ENCODE measurements around the gene SPOCK2.

SPOCK2 gene

DNA sequence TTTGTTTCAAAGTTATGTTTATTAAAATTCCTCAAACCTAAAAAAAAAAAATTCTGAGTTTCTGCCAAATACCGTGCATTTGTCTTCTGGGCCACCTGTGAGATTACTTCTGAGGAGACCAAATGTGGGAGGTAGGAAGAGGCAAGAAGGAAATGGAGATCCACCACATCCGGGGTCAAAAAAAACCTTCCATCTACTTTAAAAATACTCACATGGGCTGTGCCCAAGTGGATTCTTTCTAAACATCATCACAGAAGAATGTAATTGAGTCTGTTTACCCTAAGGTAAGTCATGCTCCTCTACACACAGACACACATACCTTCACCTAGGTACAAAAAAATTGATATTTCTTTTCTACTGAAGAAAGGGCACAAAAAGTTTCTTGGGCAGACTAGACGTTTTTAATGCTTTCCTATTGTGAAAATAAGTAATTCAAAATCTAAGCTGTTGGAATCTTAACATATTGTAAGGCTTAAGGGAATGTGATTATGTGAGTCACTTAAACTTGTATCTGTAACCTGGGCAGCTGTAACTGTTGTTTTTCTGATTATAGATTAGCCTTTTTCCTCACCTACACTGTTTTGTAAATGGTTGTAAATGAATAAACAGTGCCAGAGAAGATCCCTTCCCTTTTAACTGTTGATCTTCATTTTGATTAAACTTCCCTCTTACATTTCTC, 19.1 kb upstream of the SPOCK2 start:
- no peak for FAIRE-seq

DNA sequence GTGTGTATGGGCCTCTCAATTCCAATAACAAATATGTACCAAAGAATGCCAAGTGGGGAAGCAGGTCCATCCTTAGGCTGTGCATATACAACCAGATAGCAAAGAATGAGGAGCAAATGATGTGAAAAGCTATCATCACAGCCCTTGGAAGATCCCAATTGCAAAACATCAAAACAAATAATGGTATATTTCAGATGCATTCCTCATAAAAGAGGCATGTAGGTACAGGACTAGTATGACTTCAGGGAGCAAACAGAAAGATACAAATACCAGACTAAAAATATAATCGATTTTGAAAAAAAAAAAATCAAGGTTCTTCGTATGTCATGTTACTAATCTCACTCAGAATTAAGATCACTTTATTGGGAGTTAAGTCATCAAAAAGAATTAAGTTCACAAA, 18.5 kb upstream of the SPOCK2 start:
- no peak for FAIRE-seq

DNA sequence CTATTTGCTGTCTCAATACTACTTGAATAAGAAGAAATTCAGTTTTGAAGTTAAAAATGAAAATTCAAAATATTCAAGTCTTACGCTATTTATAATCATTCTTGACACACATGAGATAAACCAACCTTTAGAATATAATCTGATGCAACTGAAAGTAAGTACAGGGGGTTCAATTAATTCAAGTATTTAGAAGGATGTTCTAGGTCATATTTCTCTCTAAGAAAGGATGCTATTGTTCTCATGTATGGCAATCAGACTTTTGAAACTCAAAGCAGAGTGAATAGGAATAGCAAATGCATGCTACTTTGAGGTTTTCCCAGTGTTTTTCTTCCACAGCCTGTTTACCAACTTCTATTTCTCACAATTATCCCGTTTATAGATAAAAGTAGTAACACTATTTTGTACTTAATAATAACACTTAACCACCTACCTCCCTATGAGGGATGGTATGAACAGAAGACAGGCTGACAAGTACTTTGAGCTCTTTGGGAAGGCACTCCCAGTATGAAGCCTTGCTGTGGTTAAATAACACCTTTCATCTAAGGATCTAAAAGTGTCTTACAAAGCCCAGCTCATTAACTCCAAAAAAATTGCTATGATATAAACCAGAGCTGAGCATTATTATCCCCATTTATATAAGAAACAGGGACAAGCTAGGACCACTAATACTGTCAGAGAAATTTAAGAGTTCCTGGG, 18.0 kb upstream of the SPOCK2 start:
- no peak for FAIRE-seq

DNA sequence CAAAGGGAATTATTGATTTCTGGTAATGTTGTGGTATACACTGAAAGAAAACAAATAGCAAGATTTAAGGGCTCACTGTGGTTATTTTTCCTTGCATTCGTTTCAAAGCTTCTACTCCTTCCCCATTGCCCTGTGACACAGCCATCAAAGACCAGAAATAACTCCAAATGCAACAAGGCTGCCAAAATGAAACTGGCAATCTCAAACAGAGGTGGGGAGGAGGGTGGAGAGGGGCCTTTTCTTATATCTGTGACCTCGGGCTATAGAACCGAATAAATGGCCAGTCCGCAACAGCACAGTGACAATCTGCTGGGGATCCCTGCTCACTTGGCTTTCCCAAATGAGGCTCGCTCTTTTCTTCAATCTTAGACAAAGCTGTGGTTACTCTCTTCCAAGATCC, 17.4 kb upstream of the SPOCK2 start:
- no peak for FAIRE-seq

DNA sequence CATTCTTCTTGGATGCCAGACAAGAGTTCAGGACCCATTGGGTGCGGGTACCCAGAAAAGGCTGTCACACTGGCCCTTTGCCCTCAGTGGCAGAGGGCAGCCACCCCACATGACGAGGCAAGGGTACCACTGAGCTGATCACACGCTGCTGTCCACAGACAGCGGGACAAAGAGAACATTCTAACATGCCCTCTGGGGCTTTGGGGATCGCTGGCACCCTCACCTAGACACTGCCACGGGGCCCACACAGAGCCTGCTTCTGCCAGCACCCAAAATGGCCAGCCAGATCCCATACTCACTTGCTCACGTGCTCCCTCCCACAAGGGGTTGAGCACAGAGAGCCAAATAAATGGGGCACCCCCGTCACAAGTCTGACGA, 16.7 kb upstream of the SPOCK2 start:
- no peak for FAIRE-seq

DNA sequence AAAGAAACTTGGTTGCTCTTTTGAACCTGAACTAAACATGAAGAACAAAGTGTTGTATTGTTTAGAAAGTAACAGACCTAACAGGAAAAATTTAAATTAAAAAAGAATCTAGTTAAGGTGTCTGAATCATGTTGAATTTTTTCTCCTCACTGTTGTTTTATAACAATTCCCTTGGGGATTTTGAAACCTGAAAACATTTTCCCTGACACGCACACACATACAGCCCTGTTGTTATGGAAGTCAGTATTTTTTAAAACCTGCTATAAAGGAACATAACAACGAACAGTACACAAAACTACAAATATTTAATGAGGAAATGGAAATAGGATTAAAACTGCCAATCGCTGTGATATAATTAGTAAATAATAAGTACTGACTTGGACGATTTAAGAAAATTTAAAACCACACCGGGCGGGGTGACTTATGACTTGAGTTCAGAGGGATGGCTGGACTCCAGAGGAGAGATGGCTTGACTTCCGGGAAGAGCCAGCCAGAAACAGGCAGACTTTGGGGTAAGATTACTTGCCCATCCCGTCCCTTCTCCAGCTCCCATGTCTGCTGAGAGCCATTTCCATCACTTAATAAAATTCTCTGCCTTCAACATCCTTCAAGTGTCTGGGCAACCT, 16.2 kb upstream of the SPOCK2 start:
- no peak for FAIRE-seq

DNA sequence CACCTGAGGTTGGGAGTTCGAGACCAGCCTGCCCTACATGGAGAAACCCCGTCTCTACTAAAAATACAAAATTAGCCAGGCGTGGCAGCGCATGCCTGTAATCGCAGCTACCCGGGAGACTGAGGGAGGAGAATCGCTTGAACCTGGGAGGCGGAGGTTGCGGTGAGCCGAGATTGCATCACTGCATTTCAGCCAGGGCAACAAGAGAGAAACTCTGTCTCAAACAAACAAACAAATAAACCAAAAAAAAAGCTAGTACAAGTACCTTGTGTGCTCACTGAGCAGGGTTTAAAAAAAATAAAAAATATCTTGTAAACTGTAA, 11.2 kb upstream of the SPOCK2 start:
- FAIRE-seq = no peak

DNA sequence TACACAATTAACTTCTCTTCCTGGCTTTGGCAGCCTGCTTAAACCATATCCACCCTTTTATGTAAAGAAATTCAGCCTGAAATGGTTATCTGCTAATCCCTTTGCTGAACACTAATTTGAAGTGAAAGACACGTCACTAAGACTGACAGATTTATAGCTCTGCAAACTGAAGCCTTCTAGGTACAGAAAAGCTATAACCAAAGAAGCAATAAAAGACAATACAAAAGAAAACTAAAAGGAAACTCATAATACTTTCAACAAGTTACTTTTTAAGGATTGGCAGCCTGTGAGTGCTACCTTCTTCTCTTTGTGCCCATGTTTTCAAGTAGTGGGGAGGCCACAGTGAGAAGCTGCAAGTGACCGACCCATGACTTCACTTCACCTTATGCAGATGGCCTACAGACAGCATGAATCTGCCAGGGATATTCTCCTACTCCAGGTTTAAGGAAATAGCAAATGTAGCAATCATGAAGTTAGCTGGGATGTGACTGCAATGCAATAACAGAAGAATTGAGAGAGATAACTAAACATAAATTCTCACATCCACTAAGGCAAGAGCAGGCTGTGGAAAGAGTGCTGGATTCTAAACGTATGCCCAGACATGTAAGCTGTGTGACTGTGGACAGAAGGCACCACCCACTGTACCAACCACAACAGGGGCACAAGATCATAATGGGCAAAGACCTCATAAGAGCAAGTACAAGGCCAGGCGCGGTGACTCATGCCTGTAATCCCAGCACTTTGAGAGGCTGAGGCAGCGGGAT, 10.7 kb upstream of the SPOCK2 start:
- FAIRE-seq = no peak

DNA sequence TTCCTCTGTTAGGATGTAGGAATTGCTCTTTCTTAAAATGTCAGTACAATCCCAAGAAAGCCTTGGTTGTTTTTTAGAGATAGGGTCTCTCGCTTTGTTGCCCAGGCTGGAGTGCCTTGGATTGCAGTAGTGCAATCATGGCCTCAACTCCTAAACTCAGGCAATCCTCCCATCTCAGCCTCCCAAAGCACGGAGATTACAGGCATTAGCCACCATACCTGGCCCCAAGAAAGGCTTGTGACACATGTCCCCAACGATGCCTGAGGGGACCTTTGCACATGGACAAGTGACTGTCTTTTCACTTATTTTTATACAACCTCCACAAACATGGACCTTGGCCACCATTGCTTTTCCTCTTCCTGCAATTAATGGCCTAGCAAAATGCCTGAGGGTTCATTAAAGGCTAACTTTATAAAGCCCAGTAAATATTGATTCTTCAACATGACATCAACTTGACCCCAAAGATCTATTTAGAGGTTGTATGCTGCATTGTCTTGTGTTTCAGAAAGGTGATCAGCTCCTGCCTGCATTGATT, 10.0 kb upstream of the SPOCK2 start:
- FAIRE-seq = no peak

DNA sequence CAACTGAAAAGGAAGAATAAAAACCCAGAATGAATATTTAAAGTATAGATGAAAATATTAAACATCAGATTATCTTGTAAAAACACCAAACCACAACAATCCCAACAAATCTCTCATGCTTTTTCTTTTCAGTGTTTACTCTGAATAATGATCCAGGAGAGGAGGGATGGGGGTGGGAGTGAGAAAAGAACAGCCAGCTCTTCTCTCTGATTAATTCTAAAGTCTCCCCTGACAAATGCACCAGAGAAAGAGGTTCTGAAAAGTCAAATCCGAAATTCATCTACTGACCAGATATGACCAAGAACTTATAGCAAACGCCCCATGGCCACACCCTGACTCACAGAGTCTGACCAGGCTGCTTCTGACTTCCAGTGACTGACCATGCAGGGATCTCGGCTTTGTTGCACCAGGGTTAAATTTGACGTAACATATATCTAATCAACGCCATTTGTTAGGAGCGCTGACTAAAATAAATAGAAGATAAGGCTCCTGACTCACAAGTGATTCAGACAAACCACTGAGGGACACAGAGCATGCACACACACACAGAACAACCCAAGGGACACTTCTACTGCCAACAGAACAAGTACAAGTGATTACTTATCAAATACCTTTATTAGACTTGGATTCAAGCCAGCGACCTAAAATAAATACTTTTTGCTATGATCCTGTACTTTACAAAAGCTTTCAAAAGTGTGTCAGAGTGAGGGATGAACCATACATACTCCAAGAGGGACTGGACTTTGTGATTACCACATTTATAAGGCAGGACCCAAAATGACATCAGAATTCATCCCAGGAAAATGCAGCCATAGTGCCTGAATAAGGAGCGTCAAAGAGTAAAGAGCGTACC, 9.3 kb upstream of the SPOCK2 start:
- FAIRE-seq = no peak

DNA sequence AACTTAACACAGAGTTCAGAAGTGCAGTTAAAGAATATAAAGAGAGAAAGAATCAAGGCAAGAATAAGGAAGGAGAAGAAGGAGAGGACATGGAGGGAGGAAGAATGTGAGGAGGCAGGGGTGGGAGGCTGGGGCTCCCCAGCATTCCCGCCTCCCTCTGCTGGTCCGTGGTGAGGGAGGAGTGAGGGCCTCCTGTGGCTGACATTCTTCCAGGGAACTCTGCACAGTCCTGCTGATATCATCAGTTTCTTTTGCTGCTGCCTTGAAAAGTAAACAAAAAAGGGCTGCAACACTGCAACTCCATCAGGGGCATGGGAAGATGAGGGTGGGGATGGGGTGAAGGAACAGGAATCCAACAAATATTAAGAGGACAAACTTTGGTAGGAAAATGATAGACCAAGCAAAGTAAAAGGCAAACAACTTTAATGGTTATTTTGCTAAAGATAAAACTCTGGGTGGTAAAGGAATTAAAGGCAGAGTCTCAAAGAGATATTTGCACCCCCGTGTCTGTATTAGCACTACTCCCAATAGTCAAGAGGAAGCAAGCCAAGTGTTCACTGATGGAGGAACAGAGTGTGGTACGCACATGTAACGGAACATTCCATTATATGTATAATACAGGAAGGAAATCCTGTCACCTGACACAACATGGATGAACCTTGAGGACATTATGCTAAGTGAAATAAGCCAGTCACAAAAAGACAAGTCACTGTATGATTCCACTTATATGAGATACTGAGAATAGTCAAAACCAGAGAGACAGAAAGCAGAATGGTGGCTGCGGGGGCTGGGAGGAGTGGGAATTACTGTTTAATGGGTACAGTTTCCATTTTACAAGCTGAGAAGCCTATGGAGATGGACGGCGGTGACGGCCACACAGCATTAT, 8.0 kb upstream of the SPOCK2 start:
- no peak for FAIRE-seq

DNA sequence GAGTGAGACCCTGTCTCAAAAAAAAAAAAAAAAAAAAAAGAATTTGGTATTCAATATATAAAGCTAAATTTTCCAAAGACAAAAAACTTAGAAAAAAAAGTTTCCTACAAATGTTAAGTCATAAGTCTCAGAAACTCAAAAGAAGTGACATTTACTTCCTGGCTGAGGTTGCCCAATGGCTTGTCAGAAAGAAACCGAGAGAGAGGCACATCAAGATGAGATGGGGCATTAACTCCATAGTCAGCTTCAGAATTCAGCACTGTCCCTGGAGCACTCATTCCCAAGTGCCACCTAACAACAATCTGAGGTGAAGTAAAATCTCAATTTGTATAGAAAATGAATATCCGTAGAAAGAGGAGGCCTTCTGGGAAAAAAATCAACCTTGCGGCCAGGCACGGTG, 6.8 kb upstream of the SPOCK2 start:
- no peak for FAIRE-seq

DNA sequence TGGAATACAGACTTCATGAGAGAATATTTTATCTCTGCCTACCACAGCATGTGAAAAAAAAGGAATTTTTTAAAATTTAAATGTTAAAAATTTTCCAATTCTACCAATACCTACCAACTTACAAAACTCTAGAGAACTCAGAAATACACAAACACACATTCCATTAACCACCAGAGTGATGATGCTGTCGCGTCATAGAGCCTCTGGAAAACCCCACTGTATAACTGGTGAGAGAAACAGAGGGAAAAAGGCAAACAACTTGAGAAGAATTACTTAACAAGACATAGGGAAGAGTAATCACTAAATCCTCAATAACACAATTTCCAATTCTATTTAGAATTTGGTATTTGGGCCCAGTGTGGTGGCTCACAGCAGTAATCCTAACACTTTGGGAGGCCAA, 6.2 kb upstream of the SPOCK2 start:
- FAIRE-seq = no peak

DNA sequence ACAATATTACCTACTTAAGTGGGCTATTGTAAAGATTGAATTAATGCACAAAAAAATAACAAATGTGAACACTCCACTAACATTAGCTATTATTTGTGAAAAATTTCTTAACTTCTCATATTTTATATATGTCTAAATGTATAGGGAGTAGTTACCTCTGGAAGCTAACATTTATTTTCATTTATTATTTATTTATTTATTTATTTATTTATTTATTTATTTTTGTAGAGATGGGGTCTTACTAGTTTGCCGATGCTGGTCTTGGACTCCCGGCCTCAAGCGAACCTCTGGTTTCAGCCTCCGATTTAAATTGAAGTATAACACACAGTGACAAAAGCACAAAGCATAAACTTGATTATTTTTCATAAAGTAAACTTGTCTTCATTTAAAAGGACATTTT, 5.1 kb upstream of the SPOCK2 start:
- no peak for FAIRE-seq

DNA sequence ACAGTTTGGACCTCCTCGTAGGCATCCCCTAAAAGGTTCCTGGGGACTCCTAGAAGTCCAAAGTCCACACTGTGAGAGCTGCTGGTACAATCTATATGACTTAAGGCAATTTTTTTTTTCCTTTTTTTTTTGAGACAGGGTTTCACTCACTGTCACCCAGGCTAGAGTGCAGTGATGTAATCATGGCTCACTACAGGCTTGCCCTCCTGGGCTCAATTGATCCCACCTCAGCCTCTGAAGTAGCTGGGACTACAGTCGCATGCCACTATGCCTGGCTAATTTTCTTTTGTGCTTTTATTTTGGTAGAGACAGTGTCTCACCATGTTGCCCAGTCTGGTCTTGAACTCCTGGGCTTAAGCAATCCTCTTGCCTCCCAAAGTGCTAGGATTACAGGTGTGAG, 4.6 kb upstream of the SPOCK2 start:
- FAIRE-seq = no peak

DNA sequence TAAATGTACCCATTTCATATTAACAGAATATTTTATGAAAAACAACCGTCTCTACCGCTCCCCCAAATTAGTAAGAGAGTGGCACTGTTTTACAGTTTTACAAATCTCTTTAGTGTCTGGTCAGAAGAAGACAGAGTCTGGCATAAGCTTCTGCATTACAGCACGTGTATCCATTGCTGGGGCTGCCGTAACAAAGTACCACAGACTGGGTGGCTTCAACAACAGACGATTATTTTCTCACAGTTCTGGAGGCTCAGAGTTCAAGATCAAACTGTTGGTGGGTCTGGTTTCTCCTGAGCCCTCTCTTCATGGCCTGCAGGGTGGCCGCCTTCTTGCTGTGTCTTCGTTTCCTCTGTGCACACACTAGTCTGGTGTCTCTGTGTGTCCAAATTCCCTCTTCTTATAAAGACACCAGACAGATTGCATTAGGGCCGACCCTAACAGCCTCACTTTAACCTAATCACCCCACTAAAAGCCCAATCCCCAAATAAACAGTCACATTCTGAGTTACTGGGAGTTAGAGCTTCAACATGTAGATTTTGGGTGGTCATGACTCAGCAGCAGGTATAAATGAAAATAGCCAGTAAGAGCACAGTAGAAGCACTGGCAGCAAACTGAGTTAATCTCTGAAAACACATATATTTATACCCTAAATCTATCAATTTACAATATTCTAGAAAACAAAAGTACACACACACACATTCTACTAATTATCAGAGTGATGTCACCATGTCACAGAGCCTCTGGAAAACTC, 4.0 kb upstream of the SPOCK2 start:
- no peak for FAIRE-seq

DNA sequence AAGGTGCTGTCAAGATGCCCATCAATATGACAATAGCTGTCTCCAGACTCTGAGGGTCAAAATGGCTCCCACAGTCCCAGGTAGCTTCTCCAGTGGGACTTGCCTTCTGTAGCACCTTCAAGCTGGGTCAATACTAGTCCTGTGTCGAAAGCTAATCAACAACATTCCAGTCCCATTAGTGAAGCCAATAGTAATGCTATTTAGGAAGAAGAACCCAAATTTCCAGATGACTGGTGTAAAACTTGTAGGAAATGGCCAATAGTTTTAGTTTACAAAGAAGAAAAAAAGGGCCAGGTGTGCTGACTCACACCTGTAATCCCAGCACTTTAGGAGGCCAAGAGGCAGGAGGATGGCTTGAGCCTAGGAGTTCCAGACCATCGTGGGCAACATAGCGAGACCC, 2.0 kb upstream of the SPOCK2 start:
- FAIRE-seq = no peak

DNA sequence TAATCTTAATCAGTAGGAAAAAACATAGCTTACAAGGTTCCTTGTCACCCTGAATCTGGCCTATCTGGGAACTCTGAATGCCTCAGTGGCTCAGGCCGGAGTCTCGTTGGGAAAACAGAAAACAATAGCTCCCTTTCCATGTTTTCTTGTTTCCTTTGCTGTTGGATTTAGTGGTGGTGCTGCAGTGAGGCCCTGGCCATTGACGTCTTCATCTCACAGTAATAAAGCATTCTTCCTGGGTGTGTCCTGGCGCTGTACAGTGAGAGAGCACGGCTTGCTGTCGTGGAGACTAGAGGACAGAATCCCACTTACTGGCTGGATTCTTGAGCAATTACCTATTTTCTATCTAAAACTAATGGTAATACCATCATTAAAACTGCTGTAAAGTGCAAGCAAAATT, 1.3 kb upstream of the SPOCK2 start:
- no peak for FAIRE-seq

DNA sequence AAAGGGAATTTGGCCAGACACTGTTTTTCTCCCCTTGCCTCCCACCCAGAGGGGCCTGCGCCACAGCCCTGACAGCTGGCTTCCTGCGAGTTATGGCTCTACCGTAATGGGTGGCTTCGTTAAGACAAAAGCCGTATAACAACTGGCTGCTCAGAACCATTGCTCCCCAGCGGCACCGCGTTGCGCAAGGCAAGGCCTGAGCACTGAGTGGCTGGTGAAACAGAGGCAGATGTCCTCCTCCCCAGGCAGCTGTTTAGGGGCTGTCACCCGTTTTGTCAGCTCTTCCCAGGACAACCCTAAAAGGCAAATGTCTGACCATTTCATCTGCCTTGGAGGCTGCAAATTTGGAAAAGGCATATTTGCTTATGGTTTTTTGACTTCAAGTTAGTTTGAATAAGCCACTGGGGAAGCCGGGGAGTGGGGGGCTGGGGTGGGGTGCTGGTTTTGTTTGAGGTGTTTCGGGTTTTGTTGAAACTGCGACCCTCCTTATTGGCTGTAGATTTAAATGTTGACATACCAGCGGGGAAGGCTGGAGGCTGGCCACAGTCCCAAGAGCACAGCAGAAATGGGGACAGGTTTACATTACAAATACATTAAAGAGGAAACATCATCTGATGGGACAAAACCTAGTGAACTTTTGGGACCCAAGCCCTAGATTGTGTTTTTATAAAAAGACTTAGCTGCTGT, 681 bp upstream of the SPOCK2 start:
- FAIRE-seq = no peak

DNA sequence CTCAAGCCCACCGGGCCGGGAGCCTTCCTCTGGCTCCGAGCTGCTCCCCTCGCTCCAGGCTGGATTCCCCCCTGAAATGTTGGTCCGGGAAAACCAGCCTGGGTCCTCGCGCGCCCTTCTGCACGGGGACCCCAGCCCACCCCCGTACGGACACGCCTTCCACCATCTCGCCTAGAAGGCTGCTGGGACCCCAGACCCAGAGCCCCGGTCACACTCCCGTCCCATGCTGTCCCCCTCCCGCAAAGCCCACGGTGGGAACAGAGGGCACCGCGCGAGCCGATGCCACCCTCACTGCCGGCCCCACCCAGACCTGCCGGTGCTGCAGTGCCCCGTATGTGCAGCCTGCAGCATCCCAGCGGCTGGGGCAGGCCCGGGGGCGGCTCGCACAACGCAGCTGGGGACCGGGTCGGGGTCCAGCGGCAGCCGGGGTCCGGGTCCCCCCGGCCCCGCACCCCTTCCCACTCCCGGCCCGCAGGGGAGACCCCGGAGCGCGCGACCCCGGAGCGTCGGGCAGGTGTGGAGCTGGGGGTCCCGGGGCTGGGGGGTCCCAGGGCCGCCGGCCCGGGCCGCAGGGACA, 871 bp downstream of the SPOCK2 start:
- no peak for FAIRE-seq

All from G401.6 (cell line).